ENCODE results near the gene CABP4.
A peak's percentile ranks its signal among the peaks of the same experiment; 100 is the strongest.

Gene CABP4

GRCh38 chr11:67434395-67434881 lies 20.7 kb upstream of the CABP4 start:
- no peak for DNase-seq (ENCODE audit: low read depth)
- no peak overlapping the region for H3K4me3 ChIP-seq (ENCODE audit: low read depth, low read length)

GRCh38 chr11:67435031-67435726 lies 20.0 kb upstream of the CABP4 start:
- DNase-seq (ENCODE audit: low read depth): no peak
- H3K4me3 ChIP-seq (ENCODE audit: low read depth, low read length): no peak overlapping the region

GRCh38 chr11:67435727-67436458 lies 19.3 kb upstream of the CABP4 start:
- DNase-seq (ENCODE audit: low read depth): no peak
- no peak overlapping the region for H3K4me3 ChIP-seq (ENCODE audit: low read depth, low read length)

- DNase-seq (ENCODE audit: low read depth): no peak
- H3K4me3 ChIP-seq (ENCODE audit: low read depth, low read length): no peak overlapping the region
Measured at GRCh38 chr11:67436459-67437081, 18.6 kb upstream of the CABP4 start.

- no peak within 1 kb of the TSS for H3K4me3 ChIP-seq (ENCODE audit: low read depth, low read length)
- no peak for DNase-seq (ENCODE audit: low read depth)
Measured at GRCh38 chr11:67437082-67437808, 17.9 kb upstream of the CABP4 start, which contains the start of gene PTPRCAP. Gene PTPRCAP (minus strand): TSS chr11:67437682. CDS start chr11:67437619, 63 bp downstream.

GRCh38 chr11:67437809-67438157 lies 17.4 kb upstream of the CABP4 start:
- H3K4me3 ChIP-seq (ENCODE audit: low read depth, low read length): no peak overlapping the region
- no peak for DNase-seq (ENCODE audit: low read depth)

- no peak for DNase-seq (ENCODE audit: low read depth)
- H3K4me3 ChIP-seq (ENCODE audit: low read depth, low read length): no peak overlapping the region
Measured at GRCh38 chr11:67438158-67438902, 16.8 kb upstream of the CABP4 start.

- DNase-seq (ENCODE audit: low read depth): no peak
- no peak overlapping the region for H3K4me3 ChIP-seq (ENCODE audit: low read depth, low read length)
Measured at GRCh38 chr11:67439321-67440228, 15.6 kb upstream of the CABP4 start.

GRCh38 chr11:67440229-67441097 lies 14.7 kb upstream of the CABP4 start:
- H3K4me3 ChIP-seq (ENCODE audit: low read depth, low read length): no peak overlapping the region
- no peak for DNase-seq (ENCODE audit: low read depth)

- no peak for DNase-seq (ENCODE audit: low read depth)
- H3K4me3 ChIP-seq (ENCODE audit: low read depth, low read length): no peak overlapping the region
Measured at GRCh38 chr11:67441098-67441563, 14.0 kb upstream of the CABP4 start.

- DNase-seq (ENCODE audit: low read depth): no peak
- no peak overlapping the region for H3K4me3 ChIP-seq (ENCODE audit: low read depth, low read length)
Measured at GRCh38 chr11:67441731-67442351, 13.3 kb upstream of the CABP4 start.

GRCh38 chr11:67442504-67443404 lies 12.4 kb upstream of the CABP4 start:
- peak overlapping the region; percentile 85 for H3K4me3 ChIP-seq (ENCODE audit: low read depth, low read length)
- DNase-seq (ENCODE audit: low read depth): no peak

- H3K4me3 ChIP-seq (ENCODE audit: low read depth, low read length): no peak overlapping the region
- DNase-seq (ENCODE audit: low read depth): no peak
Measured at GRCh38 chr11:67445515-67445914, 9.6 kb upstream of the CABP4 start.

GRCh38 chr11:67448220-67448609 lies 6.9 kb upstream of the CABP4 start:
- DNase-seq (ENCODE audit: low read depth): no peak

GRCh38 chr11:67449116-67449844 lies 5.9 kb upstream of the CABP4 start:
- no peak overlapping the region for H3K4me3 ChIP-seq (ENCODE audit: low read depth, low read length)
- DNase-seq (ENCODE audit: low read depth): no peak

More at GRCh38 chr11:67448220-67448609, 6.9 kb upstream of the CABP4 start:
- H3K4me3 ChIP-seq (ENCODE audit: low read depth, low read length): no peak overlapping the region

Data from skeletal muscle cell (primary cell).